H9 (cell line): ENCODE measurements around the gene GRIPAP1. TPM values are rescaled to one million over a fixed set of nuclear protein-coding genes. Genes with fewer than 3 reads are reported as not detected.

Experiments
- DNase-seq: peaks from one replicate; pipeline ENCODE4 v3.0.0-alpha.2; 2017
- H2AFZ ChIP-seq: one replicate; pipeline ENCODE4 v1.6.1; 2013; ENCODE audit warnings: mild to moderate bottlenecking, low read length, control low read depth, moderate library complexity
- H2AK5ac ChIP-seq: 2 replicates; pipeline ENCODE4 v1.6.1; 2013; ENCODE audit warnings: low read length, control low read depth, mixed read lengths; ENCODE audit not compliant: insufficient read length
- H2BK120ac ChIP-seq: one replicate; pipeline ENCODE4 v1.6.1; 2013; ENCODE audit warnings: low read depth, mild to moderate bottlenecking, low read length, control low read depth, inconsistent platforms; ENCODE audit not compliant: poor library complexity, severe bottlenecking
- H2BK12ac ChIP-seq: 2 replicates; pipeline ENCODE4 v1.6.1; 2013; ENCODE audit warnings: low read length, control low read depth, mixed read lengths, low read depth; ENCODE audit not compliant: insufficient read length
- H2BK15ac ChIP-seq: 2 replicates; pipeline ENCODE4 v1.6.1; 2013; ENCODE audit warnings: low read depth, low read length, control low read depth
- H2BK20ac ChIP-seq: one replicate; pipeline ENCODE4 v1.6.1; 2013; ENCODE audit warnings: low read depth, mild to moderate bottlenecking, low read length, control low read depth, inconsistent platforms; ENCODE audit not compliant: poor library complexity, severe bottlenecking
- H2BK5ac ChIP-seq: 2 replicates; pipeline ENCODE4 v1.6.1; 2013; ENCODE audit warnings: low read length, control low read depth, mixed read lengths; ENCODE audit not compliant: insufficient read length
- H3K14ac ChIP-seq: 2 replicates; pipeline ENCODE4 v1.6.1; 2013; ENCODE audit warnings: low read length, control low read depth; ENCODE audit not compliant: insufficient read depth
- H3K18ac ChIP-seq: 2 replicates; pipeline ENCODE4 v1.6.1; 2013; ENCODE audit warnings: low read depth, mild to moderate bottlenecking, mixed read lengths, low read length, control low read depth; ENCODE audit not compliant: insufficient read length
- H3K23ac ChIP-seq: 2 replicates; pipeline ENCODE4 v1.6.1; 2013; ENCODE audit warnings: low read length, control low read depth, mixed read lengths, low read depth; ENCODE audit not compliant: insufficient read length
- H3K23me2 ChIP-seq: 2 replicates; pipeline ENCODE4 v1.6.1; 2013; ENCODE audit warnings: low read depth, mild to moderate bottlenecking, mixed read lengths, low read length, control low read depth; ENCODE audit not compliant: insufficient read length, poor library complexity, severe bottlenecking
- H3K27ac ChIP-seq: 2 replicates; pipeline ENCODE4 v1.5.1; 2013; ENCODE audit warnings: low read length, control low read depth, mixed read lengths, low read depth; ENCODE audit not compliant: insufficient read length
- H3K27me3 ChIP-seq: 2 replicates; pipeline ENCODE4 v1.6.1; 2013; ENCODE audit warnings: low read length, control low read depth, inconsistent platforms; ENCODE audit not compliant: insufficient read depth
- H3K4ac ChIP-seq: 2 replicates; pipeline ENCODE4 v1.6.1; 2013; ENCODE audit warnings: low read depth, mild to moderate bottlenecking, control low read depth, inconsistent platforms, low read length, moderate library complexity
- H3K4me1 ChIP-seq: 2 replicates; pipeline ENCODE4 v1.6.1; 2013; ENCODE audit warnings: low read length, control low read depth, inconsistent platforms; ENCODE audit not compliant: insufficient read depth
- H3K4me2 ChIP-seq: 2 replicates; pipeline ENCODE4 v1.6.1; 2013; ENCODE audit warnings: low read length, control low read depth, mixed read lengths; ENCODE audit not compliant: insufficient read length, insufficient read depth
- H3K56ac ChIP-seq: 2 replicates; pipeline ENCODE4 v1.6.1; 2013; ENCODE audit warnings: low read depth, mild to moderate bottlenecking, mixed read lengths, low read length, control low read depth; ENCODE audit not compliant: insufficient read length
- H3K79me1 ChIP-seq: 2 replicates; pipeline ENCODE4 v1.6.1; 2013; ENCODE audit warnings: low read depth, mild to moderate bottlenecking, moderate library complexity, low read length, control low read depth, inconsistent platforms; ENCODE audit not compliant: insufficient read depth, poor library complexity, severe bottlenecking
- H3K79me2 ChIP-seq: 2 replicates; pipeline ENCODE4 v1.6.1; 2013; ENCODE audit warnings: low read length, control low read depth, inconsistent platforms; ENCODE audit not compliant: insufficient read depth
- H3K9ac ChIP-seq: 2 replicates; pipeline ENCODE4 v1.6.1; 2013; ENCODE audit warnings: low read length, control low read depth, mixed read lengths; ENCODE audit not compliant: insufficient read length; ENCODE audit errors: extremely low read depth
- H3K9me3 ChIP-seq: one replicate; pipeline ENCODE4 v1.6.1; 2013; ENCODE audit warnings: low read depth, low read length, inconsistent platforms; ENCODE audit not compliant: control insufficient read depth
- H3T11ph ChIP-seq: one replicate; pipeline ENCODE4 v1.6.1; 2013; ENCODE audit warnings: mild to moderate bottlenecking, low read length, control low read depth, inconsistent platforms
- H4K20me1 ChIP-seq: one replicate; pipeline ENCODE4 v1.6.1; 2013; ENCODE audit not compliant: control insufficient read depth, insufficient read length, insufficient read depth
- H4K5ac ChIP-seq: 2 replicates; pipeline ENCODE4 v1.6.1; 2013; ENCODE audit warnings: low read depth, mild to moderate bottlenecking, mixed read lengths, low read length, control low read depth; ENCODE audit not compliant: insufficient read length
- H4K8ac ChIP-seq: replicated peaks from 2 replicates; pipeline ENCODE4 v1.6.1; 2013; ENCODE audit warnings: low read length, control low read depth, mixed read lengths, low read depth; ENCODE audit not compliant: insufficient read length
- H4K91ac ChIP-seq: 2 replicates; pipeline ENCODE4 v1.6.1; 2013; ENCODE audit warnings: low read depth, mild to moderate bottlenecking, moderate library complexity, mixed read lengths, low read length, control low read depth; ENCODE audit not compliant: insufficient read length
- H3K27ac Mint-ChIP-seq, 3 experiments: 2 replicates in 2 of 3; 3 replicates in 1 of 3; pipeline ENCODE4 v1.8.0; 2020 to 2021; ENCODE audit warnings: mixed read lengths in 3 of 3, mild to moderate bottlenecking in 1 of 3, moderate library complexity in 1 of 3
- H3K27me3 Mint-ChIP-seq: 2 replicates; pipeline ENCODE4 v1.8.0; 2021; ENCODE audit warnings: low read depth, mild to moderate bottlenecking, moderate library complexity, mixed read lengths
- H3K36me3 Mint-ChIP-seq, 3 experiments: 2 replicates in 2 of 3; 3 replicates in 1 of 3; pipeline ENCODE4 v1.8.0; 2020 to 2021; ENCODE audit warnings: low read depth in 3 of 3, mixed read lengths in 3 of 3; ENCODE audit not compliant: insufficient read depth in 1 of 3
- H3K4me1 Mint-ChIP-seq, 2 experiments: 2 replicates each; pipeline ENCODE4 v1.8.0; 2020; ENCODE audit warnings: mixed read lengths in 2 of 2
- H3K4me3 Mint-ChIP-seq, 2 experiments: 2 replicates in 1 of 2; 3 replicates in 1 of 2; pipeline ENCODE4 v1.8.0; 2020 to 2021; ENCODE audit warnings: mild to moderate bottlenecking in 2 of 2, mixed read lengths in 2 of 2, moderate library complexity in 1 of 2
- H3K9me3 Mint-ChIP-seq, 2 experiments: 2 replicates in 1 of 2; 3 replicates in 1 of 2; pipeline ENCODE4 v1.8.0; 2020; ENCODE audit warnings: mild to moderate bottlenecking in 2 of 2, mixed read lengths in 2 of 2, moderate library complexity in 1 of 2
- WGBS: extraction: QIAGEN DNeasy Blood & Tissue Kit; methylation state at CpG from one replicate; pipeline ENCODE4 v1.1.7; 2013; ENCODE audit warnings: missing lambda C conversion rate, low lambda C conversion rate, mixed read lengths; ENCODE audit not compliant: insufficient read length; ENCODE audit errors: extremely low coverage; 5-methylcytosine and 5-hydroxymethylcytosine counted together
- total RNA-seq: library from RNA; stranded (reverse); gene quantifications from 2 replicates; pipeline ENCODE4 v1.2.1, GENCODE V29; 2021
- TF ChIP-seq, protein P1 (sequence below): fragments of 200-600 bp; sonication (generic); conservative IDR thresholded peaks from 3 replicates; pipeline ENCODE4 v1.8.0; 2021; ENCODE audit warnings: antibody characterized with exemption, mild to moderate bottlenecking

Gene GRIPAP1
- total RNA-seq, 1 experiment from 2014 or later = 71.8 TPM

DNA sequence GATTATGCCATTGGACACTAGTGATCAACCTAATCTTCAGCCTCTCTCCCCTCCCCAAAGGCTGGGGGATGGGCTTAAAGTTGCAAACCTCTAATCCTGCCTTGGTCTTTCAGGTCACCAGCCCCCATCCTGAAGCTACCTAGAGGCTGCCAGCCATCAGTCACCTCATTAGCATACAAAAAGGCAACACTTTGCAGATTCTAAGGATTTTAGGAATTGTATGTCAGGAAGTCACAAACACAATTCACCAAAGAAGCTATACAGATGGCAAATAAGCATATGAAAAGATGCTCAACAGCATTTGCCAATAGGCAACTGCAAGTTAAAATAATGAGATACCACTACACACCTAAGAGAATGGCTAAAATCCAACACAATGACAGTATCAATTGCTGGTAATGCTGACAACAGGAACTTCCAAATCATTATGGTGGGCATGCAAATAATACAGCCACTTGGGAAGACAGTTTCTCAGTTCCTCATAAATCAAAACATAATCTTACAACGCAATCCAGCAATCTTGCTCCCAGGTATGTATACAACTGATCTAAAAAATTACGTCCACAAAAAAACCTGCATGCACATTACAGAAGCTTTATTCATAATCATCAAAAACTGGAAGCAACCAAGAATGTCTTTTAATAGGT, 74.2 kb downstream of the GRIPAP1 start:
- H4K8ac ChIP-seq = no peak overlapping the region
- no CpG with 5 or more reads among the region's 2 CpGs for WGBS
- no peak overlapping the region for H2BK15ac ChIP-seq
- no peak overlapping the region for H3K18ac ChIP-seq
- TF ChIP-seq, protein P1, sequence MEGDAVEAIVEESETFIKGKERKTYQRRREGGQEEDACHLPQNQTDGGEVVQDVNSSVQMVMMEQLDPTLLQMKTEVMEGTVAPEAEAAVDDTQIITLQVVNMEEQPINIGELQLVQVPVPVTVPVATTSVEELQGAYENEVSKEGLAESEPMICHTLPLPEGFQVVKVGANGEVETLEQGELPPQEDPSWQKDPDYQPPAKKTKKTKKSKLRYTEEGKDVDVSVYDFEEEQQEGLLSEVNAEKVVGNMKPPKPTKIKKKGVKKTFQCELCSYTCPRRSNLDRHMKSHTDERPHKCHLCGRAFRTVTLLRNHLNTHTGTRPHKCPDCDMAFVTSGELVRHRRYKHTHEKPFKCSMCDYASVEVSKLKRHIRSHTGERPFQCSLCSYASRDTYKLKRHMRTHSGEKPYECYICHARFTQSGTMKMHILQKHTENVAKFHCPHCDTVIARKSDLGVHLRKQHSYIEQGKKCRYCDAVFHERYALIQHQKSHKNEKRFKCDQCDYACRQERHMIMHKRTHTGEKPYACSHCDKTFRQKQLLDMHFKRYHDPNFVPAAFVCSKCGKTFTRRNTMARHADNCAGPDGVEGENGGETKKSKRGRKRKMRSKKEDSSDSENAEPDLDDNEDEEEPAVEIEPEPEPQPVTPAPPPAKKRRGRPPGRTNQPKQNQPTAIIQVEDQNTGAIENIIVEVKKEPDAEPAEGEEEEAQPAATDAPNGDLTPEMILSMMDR = no peak
- H3K79me2 ChIP-seq = peaks cover 5% of the 10 kb centered on the region; the same call in 1 of the 2 replicates
- no peak overlapping the region for H4K5ac ChIP-seq
- no peak overlapping the region for H2AFZ ChIP-seq
- H3T11ph ChIP-seq = no peak overlapping the region
- peaks cover 34 to 53% (median 48%) of the 10 kb centered on the region in 3 experiments for H3K36me3 Mint-ChIP-seq
- H3K4me1 ChIP-seq = peaks cover 12% of the 10 kb centered on the region; the same call in 1 of the 2 replicates
- no peaks in the 10 kb centered on the region for H3K27me3 ChIP-seq
- peaks cover 59 to 68% of the 10 kb centered on the region in 2 experiments for H3K9me3 Mint-ChIP-seq
- H3K9me3 ChIP-seq = no peaks in the 10 kb centered on the region
- H2BK120ac ChIP-seq = no peak overlapping the region
- peak overlapping the region; percentile 88 for H2BK5ac ChIP-seq
- no peak overlapping the region for H4K91ac ChIP-seq
- no peak overlapping the region for H3K23ac ChIP-seq
- H2BK12ac ChIP-seq = peak overlapping the region; percentile 65
- H3K4ac ChIP-seq = no peak overlapping the region
- H3K14ac ChIP-seq = no peak overlapping the region
- no peak overlapping the region for H2BK20ac ChIP-seq
- no peak overlapping the region for H2AK5ac ChIP-seq
- H3K27ac Mint-ChIP-seq = peak overlapping the region; percentile 96 to 100 (median 99)
- peak overlapping the region; percentile 79 for H3K4me2 ChIP-seq
- H3K79me1 ChIP-seq = peaks cover 3% of the 10 kb centered on the region
- peaks cover 4% of the 10 kb centered on the region for H3K23me2 ChIP-seq
- peak; percentile 77 for DNase-seq
- H3K4me3 Mint-ChIP-seq = peak overlapping the region; percentile 51 to 73
- no peaks in the 10 kb centered on the region for H4K20me1 ChIP-seq
- H3K27me3 Mint-ChIP-seq = no peaks in the 10 kb centered on the region
- H3K9ac ChIP-seq = no peak overlapping the region
- H3K27ac ChIP-seq = peak overlapping the region; percentile 99
- H3K56ac ChIP-seq = no peak overlapping the region
- peaks cover 25 to 32% of the 10 kb centered on the region in 2 experiments for H3K4me1 Mint-ChIP-seq
